ENCODE results near the gene GALNT11.
"Not testable (repeated sequence)": the region's sequence is repeated elsewhere in the genome, so short reads cannot be mapped to it uniquely, and the experiment has no call there.

The GALNT11 gene

DNA sequence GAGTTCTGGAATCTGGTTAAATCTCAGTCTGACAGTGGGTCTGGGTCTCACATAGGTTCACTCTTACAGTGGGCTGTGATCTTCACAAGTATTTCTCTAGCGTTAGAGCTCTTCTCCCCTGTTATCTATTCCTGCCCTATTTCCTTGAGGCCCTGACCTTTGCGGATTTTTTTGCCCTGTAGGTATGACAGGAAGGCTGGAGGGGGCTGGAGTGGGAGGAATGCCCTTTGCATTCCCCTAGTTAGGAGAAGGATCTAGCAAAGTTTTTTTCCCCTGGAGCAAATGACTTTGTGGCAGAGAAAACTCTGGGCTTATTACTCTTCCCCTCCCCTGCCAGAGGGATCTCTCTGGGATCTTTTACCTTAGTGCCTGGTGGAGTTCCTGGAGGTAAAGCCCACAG is 49.2 kb downstream of the GALNT11 start:
- DNase-seq (ENCODE audit: low read depth in 4 of 4, low spot score in 1 of 4), result no peak

DNA sequence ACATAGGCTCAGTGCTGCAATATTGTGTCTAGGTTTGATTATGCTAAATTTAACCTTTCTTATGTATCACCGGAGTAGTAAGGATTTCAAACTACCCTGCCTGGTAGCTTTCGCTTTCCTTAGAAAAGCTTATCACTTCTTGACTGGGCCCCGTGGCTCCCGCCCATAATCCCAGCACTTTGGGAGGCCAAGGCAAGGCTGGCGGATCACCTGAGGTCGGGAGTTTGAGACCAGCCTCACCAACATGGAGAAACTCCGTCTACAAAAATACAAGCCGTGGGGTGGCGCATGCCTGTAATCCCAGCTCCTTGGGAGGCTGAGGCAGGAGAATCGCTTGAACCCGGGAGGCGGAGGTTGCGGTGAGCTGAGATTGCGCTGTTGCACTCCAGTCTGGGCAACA is 49.9 kb downstream of the GALNT11 start:
- not testable (repeated sequence) for DNase-seq (ENCODE audit: low read depth in 4 of 4, low spot score in 1 of 4)

DNA sequence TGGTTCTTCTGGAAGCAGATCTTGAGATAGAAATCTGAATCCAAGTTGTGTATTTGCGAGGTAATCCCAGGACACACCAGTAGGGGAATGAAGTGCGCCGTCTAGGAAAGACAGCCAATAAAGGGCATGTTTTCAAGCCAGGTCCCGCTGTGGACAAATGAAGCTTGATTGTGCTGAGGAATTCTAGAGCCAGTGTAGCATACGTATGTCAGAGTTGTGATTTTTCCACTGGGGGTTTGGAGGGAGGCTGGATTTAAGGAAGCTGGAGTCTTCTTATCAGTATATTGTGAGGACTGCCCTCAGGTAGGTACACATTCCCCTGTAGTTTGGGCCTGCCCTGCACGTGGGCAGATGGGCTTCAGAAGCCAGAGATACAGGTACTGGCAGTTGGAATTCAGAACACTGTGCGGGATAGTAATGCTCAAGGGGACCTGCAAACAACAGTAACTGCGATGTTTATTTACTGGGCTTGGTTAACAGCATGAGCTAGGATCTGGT is 50.9 kb downstream of the GALNT11 start:
- DNase-seq (ENCODE audit: low read depth in 4 of 4, low spot score in 1 of 4), result no peak

DNA sequence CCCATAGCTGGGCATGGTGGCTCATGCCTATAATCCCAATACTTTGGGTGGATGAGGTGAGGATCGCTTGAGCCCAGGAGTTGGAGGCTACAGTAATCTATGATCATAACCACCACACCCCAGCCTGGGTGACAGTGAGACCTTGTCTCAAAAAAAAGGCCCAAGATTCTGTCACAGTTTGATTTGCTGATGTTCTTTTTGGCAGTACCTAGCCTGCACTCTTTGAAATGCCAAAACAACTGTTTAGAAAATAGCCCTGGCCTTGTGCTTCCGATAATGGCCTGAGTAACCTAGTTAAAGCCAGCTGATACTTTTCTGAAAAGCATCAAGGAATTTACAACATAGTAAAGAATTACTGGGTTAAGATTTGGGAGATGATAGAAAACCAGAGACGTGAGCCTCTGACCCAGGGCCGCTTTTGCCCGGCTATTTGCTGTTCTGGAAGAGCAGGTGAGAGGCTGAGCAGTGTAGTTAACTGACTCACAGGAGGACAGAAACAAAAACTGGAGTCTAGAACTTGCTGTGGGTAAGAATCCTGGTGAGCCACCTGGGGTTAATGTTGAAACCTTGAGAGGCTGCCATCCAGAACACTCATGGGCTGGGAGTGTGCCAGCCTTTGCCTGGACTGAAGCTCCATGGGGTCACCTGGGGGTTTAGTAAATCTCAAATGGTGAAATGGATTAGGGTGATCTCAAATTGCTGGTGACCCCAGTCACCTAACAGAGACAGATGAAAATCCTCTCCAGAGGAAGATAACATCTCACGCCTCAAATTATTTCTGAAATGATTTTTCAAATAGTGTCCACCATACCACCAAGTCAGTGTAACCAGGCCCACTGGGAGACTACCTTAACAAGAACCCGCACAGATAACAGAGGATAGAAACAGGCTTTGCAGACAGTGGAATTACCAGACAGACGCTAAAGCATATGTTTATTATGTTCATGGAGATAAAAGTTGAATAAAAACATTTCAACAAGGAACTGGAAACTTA is 51.8 kb downstream of the GALNT11 start:
- DNase-seq (ENCODE audit: low read depth in 4 of 4, low spot score in 1 of 4), result no peak

DNA sequence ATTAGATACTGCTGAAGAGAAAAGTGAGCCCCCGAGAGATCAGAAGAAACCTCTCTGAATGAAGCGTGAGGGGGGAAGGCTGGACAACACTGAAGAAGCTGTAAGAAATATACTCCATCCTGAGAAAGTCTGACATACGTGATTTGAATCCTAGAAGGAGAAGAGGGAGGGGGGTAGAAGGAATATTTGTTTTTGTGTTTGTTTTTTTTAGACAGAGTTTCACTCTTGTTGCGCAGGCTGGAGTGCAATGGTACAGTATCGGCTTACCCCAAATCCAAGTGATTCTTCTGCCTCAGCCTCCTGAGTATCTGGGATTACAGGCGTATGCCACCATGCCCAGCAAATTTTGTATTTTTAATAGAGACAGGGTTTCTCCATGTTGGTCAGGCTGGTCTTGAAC is 52.6 kb downstream of the GALNT11 start:
- DNase-seq (ENCODE audit: low read depth in 4 of 4, low spot score in 1 of 4), result no peak

DNA sequence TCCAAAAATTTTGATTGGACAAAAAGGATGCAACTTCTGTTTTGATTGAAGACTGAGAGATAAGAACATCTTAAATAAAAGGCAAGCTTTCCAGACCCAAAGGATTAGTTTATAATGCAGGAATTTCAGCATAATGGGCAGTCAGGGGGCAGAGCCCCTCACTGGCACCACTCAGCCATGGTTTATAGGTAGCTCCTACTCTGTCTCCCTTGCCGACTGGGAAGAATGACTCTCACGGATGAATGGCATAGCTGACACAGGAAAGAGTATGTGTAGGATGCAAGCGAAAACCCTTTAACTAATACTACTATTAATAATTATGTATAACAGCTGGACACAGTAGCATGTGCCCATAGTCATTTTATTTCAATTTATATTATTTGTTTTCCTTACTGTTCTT is 53.3 kb downstream of the GALNT11 start:
- no peak for DNase-seq (ENCODE audit: low read depth in 4 of 4, low spot score in 1 of 4)

DNA sequence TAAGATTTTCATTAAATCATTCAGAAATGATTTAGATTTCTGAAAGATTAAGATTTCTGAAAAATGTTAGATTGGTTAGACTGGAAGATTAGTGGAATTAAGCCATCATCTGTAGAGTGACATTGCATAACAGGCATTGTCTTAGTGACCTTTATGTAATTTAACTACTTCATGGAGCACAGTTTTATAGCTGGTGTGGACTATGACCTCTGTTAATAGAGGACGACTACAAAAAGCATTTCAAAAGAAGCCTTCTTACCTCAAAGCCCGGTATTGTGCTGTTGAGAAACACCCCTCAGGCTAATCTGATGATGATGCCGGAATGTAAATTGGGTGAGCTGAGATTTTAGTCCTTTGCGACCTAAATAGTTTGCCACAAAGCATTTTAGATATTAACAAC is 55.6 kb downstream of the GALNT11 start:
- no peak for DNase-seq (ENCODE audit: low read depth in 4 of 4, low spot score in 1 of 4)

DNA sequence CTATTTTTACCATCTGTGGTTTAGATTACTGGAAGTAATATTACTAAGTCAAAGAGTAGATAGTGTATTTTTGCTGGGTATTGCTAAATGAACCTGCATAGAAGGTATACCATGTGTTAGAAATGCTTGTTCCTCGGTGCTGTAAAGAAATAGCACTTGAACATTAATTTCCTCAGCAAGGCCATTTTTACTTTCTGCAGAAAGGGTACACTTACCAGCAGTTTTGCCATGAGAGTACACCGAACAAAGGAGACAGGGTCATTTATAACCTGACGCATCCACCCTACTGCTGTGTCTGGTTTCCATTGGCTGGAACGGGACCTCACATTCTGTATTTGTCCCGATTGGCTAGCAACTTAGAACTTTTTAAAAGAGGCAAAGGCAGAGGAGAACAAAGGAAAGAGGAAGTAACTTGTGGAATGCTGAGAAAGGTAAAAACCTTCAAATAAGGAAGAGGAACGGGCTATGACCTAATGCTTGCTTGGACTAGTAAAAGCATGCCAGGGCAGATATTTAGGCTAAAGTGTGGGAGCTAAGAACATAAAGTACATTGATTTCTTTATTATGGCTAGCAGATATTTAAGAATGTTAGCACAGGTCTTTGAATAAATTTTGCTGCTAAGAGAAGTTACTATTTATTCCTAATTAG is 56.7 kb downstream of the GALNT11 start:
- not testable (repeated sequence) for DNase-seq (ENCODE audit: low read depth in 4 of 4, low spot score in 1 of 4)

DNA sequence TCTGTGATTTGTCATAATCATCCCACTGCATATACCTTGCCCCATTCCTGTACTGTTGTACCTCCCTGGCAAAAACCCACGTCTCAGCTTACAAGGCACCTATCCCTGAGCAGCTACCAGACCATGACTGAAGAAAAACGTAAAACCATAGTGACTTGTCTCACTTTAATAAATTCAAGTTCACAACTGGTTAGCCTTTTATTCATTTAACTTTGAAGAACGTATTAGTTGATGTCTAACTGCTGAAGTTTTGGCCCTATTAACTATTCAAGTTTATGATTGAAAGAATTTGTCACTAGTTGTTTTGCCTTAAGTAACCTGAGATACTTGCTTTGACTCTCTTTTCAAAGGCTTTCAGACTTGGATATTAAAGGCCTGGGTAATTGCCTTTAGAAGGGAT is 59.7 kb downstream of the GALNT11 start:
- no peak for DNase-seq (ENCODE audit: low read depth in 4 of 4, low spot score in 1 of 4)

DNA sequence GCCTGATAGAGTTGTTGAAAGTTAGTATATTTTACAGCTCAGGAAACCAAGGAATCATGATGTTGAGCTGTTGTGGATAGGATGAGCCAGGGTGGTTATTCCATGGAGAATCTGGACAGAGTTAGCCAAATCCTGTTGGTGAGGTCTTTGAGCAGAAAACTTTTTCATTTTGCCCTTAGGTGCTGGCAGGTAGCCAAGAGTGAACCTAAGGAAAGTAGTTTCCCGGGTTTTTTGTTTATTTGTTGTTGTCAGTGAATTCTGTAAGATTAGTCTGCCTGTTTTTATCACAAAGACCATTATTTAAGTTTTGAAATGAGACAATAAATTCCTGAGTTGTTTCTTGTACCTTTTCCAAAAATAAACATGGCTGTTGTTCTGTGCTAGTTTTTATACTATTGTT is 61.0 kb downstream of the GALNT11 start:
- DNase-seq (ENCODE audit: low read depth in 4 of 4, low spot score in 1 of 4), result no peak

DNA sequence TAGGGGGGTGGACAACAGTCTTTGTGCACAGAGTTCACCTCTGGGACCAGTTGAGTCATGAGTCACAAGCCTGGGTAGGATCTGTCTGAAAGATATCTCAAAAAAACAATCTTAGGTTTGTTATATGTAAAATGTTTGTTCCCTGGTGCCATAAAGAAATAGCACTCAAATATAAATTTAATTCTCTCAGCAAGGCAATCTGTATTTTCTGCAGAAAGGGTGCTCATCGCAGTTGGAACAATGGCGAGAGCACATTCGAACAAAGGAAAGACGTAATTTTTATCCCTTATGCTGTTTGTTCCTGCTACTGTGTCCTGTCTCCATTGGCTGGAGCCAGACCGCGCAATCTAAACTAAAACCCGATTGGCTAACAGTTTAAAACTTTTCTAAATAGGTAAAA is 63.7 kb downstream of the GALNT11 start:
- no peak for DNase-seq (ENCODE audit: low read depth in 4 of 4, low spot score in 1 of 4)

DNA sequence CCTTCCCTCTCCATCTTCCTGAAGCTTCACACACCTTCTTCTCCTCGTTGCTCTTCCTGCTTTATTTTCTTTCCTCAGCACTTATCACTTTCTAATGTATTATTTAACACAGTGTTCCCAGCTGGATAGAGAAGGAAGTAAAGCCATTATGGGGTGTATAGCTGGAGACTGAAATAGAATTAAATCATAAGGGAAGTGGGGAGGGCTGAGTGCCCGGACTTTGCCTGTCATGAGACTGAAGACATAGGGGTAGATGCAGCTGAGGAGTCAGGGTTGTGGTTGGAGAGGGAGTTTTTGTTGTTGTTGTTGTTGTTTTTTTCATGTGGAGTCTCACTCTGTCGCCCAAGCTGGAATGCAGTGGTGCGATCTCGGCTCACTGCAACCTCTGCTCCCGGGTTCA is 65.3 kb downstream of the GALNT11 start:
- no peak for DNase-seq (ENCODE audit: low read depth in 4 of 4, low spot score in 1 of 4)

DNA sequence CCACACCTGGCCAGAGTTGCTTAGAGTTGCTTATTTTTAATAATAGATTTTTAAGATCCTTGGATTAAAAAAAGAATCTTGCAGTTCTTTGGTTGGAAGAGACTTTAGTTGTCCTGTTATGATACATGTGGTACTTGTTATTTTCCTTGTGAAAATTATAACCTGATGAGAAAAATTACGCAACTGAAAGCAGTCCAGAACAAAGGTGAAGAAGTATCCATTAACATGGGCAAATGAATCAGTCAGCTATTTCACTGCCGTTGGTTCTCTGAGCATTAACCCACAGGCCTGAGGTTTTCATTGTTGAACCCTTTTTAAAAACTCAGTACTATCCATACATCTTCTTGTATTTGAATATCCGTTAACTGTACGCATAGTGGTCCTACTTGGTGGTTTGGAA is 68.2 kb downstream of the GALNT11 start:
- no peak for DNase-seq (ENCODE audit: low read depth in 4 of 4, low spot score in 1 of 4)

DNA sequence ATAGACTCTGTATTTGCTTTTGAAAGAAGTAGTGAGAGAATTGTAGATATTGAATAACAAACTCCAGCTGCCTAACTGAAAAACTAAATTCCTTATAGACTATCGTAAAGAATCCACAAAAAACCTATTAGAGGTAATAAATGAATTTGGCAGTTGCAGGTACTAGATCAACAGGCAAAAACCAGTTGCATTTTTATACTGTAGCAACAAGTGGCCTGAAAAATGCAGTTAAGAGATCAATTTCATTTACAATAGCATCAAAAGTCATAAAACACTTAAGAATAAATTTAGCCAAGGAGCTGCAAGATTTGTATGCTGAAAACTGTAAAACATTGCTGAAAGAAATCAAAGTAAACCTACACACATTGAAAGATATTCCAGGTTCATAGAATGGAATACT is 70.3 kb downstream of the GALNT11 start:
- no peak for DNase-seq (ENCODE audit: low read depth in 4 of 4, low spot score in 1 of 4)

DNA sequence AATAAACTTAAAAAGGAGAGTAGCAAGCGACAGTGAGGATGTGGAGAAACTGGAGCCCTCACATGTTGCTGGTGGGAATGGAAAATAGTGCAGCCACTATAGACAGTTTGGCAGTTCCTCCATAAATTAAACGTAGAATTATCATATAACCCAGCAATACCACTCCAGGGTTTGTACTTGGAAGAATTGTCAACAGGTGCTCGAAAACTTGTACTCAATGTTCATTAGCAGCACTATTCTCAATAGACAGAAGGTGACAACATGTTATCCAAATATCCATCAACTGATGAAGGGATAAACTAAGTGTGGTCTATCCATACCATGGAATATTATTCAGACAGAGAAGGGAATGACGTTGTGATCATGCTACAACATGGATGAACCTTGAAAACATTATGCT is 71.9 kb downstream of the GALNT11 start:
- DNase-seq (ENCODE audit: low read depth in 4 of 4, low spot score in 1 of 4), result no peak

DNA sequence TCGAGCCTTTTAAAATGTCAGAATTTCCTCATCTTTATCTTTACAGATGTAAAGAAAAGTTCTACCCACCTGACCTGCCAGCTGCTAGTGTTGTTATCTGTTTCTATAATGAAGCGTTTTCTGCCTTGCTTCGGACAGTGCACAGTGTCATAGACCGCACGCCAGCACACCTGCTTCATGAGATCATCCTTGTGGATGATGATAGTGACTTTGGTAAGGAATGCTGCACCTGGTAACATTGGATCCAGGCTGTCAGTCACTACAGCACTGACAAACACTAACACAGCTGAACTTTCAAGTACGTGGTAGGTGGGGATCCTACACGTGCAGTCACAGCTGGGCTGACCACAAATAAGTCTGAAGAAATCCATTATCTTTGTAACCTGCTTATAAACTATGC is 77.6 kb downstream of the GALNT11 start:
- no peak for DNase-seq (ENCODE audit: low read depth in 4 of 4, low spot score in 1 of 4)

DNA sequence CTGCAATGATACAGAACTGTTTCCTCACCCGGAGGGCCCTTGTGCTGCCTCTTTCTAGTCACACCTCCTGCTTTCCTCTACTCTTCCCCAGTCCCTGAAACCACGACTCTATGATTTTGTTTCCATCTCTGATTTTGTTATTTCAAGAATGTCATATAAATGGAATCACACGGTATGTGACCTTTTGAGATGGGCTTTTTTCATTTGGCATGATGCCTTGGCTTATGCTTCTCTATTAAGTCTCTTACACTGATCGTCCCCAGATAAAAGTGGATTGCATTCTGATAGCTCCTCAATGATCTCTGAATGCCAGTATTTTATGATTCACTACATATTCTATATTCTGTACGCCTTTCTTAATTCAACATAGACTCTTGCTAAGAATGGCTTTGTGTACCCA is 78.2 kb downstream of the GALNT11 start:
- DNase-seq (ENCODE audit: low read depth in 4 of 4, low spot score in 1 of 4), result no peak

DNA sequence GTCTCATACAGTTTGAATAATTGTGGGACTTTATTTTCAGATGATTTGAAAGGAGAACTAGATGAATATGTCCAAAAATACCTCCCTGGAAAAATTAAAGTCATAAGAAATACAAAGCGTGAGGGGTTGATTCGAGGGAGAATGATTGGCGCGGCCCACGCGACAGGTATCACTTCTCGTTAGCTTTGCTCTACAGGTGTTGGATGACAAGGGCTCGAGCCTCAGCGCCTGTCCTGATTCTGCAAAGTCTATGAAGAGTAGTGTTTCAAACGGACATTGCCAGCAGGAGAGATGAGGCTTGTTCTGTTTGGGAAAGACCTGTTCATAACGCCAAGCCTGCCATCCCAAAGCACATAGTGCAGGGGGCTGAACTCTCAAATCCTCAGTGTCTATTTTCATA is 79.7 kb downstream of the GALNT11 start:
- DNase-seq (ENCODE audit: low read depth in 4 of 4, low spot score in 1 of 4), result no peak

DNA sequence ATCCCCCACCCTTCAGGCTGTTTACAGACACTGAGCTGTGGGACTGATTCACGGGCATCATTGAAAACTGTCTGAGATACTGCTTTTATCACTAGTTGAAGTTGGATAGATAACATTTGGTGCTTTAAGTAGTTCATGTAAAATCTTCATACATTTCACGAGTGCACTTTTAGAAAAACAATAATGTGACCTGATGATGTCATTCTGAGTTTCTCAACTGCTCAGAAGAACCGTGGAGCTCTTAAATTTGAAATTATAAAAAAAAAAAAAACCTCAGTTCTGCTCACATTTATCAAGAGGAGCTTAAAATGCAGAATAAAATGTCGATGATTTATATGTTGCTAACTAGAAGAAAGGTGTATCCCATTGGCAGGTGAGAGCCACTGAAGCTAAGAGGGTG is 81.5 kb downstream of the GALNT11 start:
- DNase-seq (ENCODE audit: low read depth in 4 of 4, low spot score in 1 of 4), result no peak

DNA sequence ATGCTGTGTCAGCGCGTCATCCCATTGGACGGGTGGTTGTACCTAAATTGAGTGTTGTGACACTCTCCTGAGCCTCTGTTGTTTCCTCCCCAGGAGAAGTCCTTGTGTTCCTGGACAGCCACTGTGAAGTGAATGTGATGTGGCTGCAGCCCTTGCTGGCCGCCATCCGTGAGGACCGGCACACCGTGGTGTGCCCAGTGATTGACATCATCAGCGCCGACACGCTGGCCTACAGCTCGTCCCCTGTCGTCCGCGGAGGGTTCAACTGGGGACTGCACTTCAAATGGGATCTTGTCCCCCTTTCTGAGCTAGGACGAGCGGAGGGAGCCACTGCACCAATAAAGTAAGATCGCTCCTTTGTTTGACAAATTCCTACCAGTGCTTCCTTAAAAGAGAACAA is 82.5 kb downstream of the GALNT11 start:
- no peak for DNase-seq (ENCODE audit: low read depth in 4 of 4, low spot score in 1 of 4)

DNA sequence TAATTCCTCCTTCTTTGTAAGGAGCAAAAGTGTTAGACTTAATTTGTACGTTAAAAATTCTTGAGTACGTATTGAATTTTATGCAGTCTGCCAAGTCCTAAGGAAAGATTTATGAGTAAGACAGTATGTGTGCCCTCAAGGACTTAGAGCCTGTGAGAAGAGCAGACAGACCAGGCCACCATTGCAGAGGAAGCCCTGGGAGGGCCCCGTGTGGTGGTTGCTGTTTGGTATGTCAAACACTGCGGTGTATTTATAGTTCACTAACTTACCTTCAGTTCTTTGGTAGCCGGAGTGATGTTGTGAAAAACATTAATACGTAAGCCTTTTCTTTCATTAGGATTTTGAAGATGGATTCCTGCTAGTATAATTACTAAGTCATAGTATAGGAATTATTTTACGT is 82.9 kb downstream of the GALNT11 start:
- no peak for DNase-seq (ENCODE audit: low read depth in 4 of 4, low spot score in 1 of 4)

DNA sequence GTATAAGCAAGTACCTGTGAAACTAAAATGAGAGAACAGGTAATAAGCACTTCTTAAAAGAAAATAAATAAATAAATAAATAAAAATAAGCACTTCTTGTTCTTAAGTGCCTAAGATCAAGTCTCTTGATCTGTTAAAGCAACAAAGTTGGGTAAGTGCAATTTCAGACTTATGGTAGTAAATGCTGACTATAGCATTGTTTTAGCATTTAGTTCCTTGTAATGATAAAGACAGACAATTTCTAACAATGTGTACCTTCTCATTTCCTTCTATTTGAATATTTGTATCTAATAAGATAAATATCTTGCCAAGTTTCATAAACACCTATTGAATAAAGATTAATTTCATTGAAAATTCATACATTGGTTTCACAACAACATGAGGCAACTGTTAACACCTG is 87.4 kb downstream of the GALNT11 start:
- no peak for DNase-seq (ENCODE audit: low read depth in 4 of 4, low spot score in 1 of 4)

Data from stimulated activated CD4-positive, alpha-beta T cell treated with anti-CD3 and anti-CD28 coated beads, Interleukin-1b, Interleukin-23, amount 100 ng/mL, for 24 hours (primary cell).